IMR-90 (cell line): ENCODE data around the gene PPM1L.

ENCODE experiments used
- CEBPB ChIP-seq: IDR thresholded peaks from 2 replicates; pipeline ENCODE4 v1.6.1; 2012; ENCODE audit warnings: low read depth, low read length, improper control_type of control experiment
- CHD1 ChIP-seq: IDR thresholded peaks from 2 replicates; pipeline ENCODE4 v1.6.1; 2012; ENCODE audit warnings: low read depth, low read length, improper control_type of control experiment
- CTCF ChIP-seq: conservative IDR thresholded peaks from 2 replicates; pipeline ENCODE4 v1.5.1; 2012; ENCODE audit warnings: mild to moderate bottlenecking, low read depth, low read length, improper control_type of control experiment
- FOS ChIP-seq: fragments of 150-350 bp; IDR thresholded peaks from 2 replicates; pipeline ENCODE4 v1.6.1; 2016; ENCODE audit warnings: low read depth, low read length
- MAFK ChIP-seq: IDR thresholded peaks from 2 replicates; pipeline ENCODE4 v1.6.1; 2012; ENCODE audit warnings: low read depth, low read length, improper control_type of control experiment
- MAZ ChIP-seq: IDR thresholded peaks from 2 replicates; pipeline ENCODE4 v1.6.1; 2012; ENCODE audit warnings: low read depth, mild to moderate bottlenecking, low read length, improper control_type of control experiment, moderate library complexity, borderline replicate concordance
- MXI1 ChIP-seq: IDR thresholded peaks from 2 replicates; pipeline ENCODE4 v1.6.1; 2012; ENCODE audit warnings: low read depth, mild to moderate bottlenecking, low read length, moderate library complexity, borderline replicate concordance
- NFE2L2 ChIP-seq: fragments of 150-350 bp; IDR thresholded peaks from 2 replicates; pipeline ENCODE4 v1.6.1; 2016; ENCODE audit warnings: low read depth, mild to moderate bottlenecking, low read length
- POLR2A ChIP-seq: IDR thresholded peaks from 2 replicates; pipeline ENCODE4 v1.6.1; 2012; ENCODE audit warnings: mild to moderate bottlenecking, low read depth, low read length
- RAD21 ChIP-seq: IDR thresholded peaks from 2 replicates; pipeline ENCODE4 v1.6.1; 2012; ENCODE audit warnings: low read length, improper control_type of control experiment
- RCOR1 ChIP-seq: IDR thresholded peaks from 2 replicates; pipeline ENCODE4 v1.6.1; 2012; ENCODE audit warnings: mild to moderate bottlenecking, low read length, improper control_type of control experiment; ENCODE audit not compliant: insufficient replicate concordance
- RFX5 ChIP-seq: IDR thresholded peaks from 2 replicates; pipeline ENCODE4 v1.8.0; 2012; ENCODE audit warnings: low read depth, mild to moderate bottlenecking, low read length, moderate library complexity
- SMC3 ChIP-seq: fragments of 150-350 bp; IDR thresholded peaks from 2 replicates; pipeline ENCODE4 v1.6.1; 2016; ENCODE audit warnings: low read depth, mild to moderate bottlenecking, antibody characterized with exemption, low read length, moderate library complexity
- USF2 ChIP-seq: fragments of 150-350 bp; IDR thresholded peaks from 2 replicates; pipeline ENCODE4 v1.6.1; 2017; ENCODE audit warnings: mild to moderate bottlenecking, antibody characterized with exemption, low read length, low read depth

GRCh38 chr3:160827516-160827915 lies 71.5 kb downstream of the PPM1L start:
- no peak for TF ChIP-seq POLR2A
- TF ChIP-seq CTCF, result no peak
- TF ChIP-seq RFX5, result no peak
- TF ChIP-seq MXI1, result no peak
- no peak for TF ChIP-seq USF2
- no peak for TF ChIP-seq SMC3
- no peak for TF ChIP-seq MAZ
- no peak for TF ChIP-seq CEBPB
- TF ChIP-seq RCOR1, result no peak
- no peak for TF ChIP-seq MAFK
- no peak for TF ChIP-seq NFE2L2
- no peak for TF ChIP-seq FOS
- TF ChIP-seq RAD21, result no peak
- TF ChIP-seq CHD1, result no peak
